Measurements from ENCODE around the gene PSMD3.
A peak's percentile ranks its signal among the peaks of the same experiment; 100 is the strongest.

The PSMD3 gene

GRCh38 chr17:39962642-39963220 is 17.9 kb upstream of the PSMD3 start, which contains the start of gene GSDMA:
Gene GSDMA (plus strand): TSS chr17:39963004. CDS start chr17:39965688, 2,684 bp downstream.
- no peak for DNase-seq

- DNase-seq, result peak; percentile 31
Observed at GRCh38 chr17:39963829-39964228, 16.8 kb upstream of the PSMD3 start.

- no peak for DNase-seq
Observed at GRCh38 chr17:39965017-39965699, 15.4 kb upstream of the PSMD3 start.

- no peak for DNase-seq
Observed at GRCh38 chr17:39966771-39967170, 13.8 kb upstream of the PSMD3 start.

- no peak for DNase-seq
Observed at GRCh38 chr17:39968761-39969160, 11.8 kb upstream of the PSMD3 start.

GRCh38 chr17:39969375-39969774 is 11.2 kb upstream of the PSMD3 start:
- no peak for DNase-seq

GRCh38 chr17:39970157-39970692 is 10.4 kb upstream of the PSMD3 start:
- no peak for DNase-seq

GRCh38 chr17:39971076-39971603 is 9.5 kb upstream of the PSMD3 start:
- DNase-seq, result no peak

GRCh38 chr17:39972271-39972670 is 8.3 kb upstream of the PSMD3 start:
- DNase-seq, result no peak

- no peak for DNase-seq
Observed at GRCh38 chr17:39973496-39973895, 7.1 kb upstream of the PSMD3 start.

GRCh38 chr17:39974433-39974832 is 6.2 kb upstream of the PSMD3 start:
- DNase-seq, result no peak

GRCh38 chr17:39975801-39976200 is 4.8 kb upstream of the PSMD3 start:
- DNase-seq, result no peak

- DNase-seq, result no peak
Observed at GRCh38 chr17:39979016-39979670, 1.5 kb upstream of the PSMD3 start.

GRCh38 chr17:39979893-39980350 is 685 bp upstream of the PSMD3 start:
- DNase-seq, result no peak

GRCh38 chr17:39981207-39981741 is 667 bp downstream of the PSMD3 start:
- DNase-seq, result no peak

- DNase-seq, result no peak
Observed at GRCh38 chr17:39981766-39982375, 1.3 kb downstream of the PSMD3 start.

GRCh38 chr17:39988206-39988810 is 7.7 kb downstream of the PSMD3 start:
- no peak for DNase-seq

- no peak for DNase-seq
Observed at GRCh38 chr17:39994448-39994847, 13.8 kb downstream of the PSMD3 start.

- DNase-seq, result no peak
Observed at GRCh38 chr17:39995438-39995837, 14.8 kb downstream of the PSMD3 start.

- DNase-seq, result no peak
Observed at GRCh38 chr17:39996162-39996561, 15.6 kb downstream of the PSMD3 start.

- DNase-seq, result no peak
Observed at GRCh38 chr17:39996800-39997199, 16.2 kb downstream of the PSMD3 start.

- no peak for DNase-seq
Observed at GRCh38 chr17:39997543-39997942, 16.9 kb downstream of the PSMD3 start.
